ENCODE data around the gene CPEB3.

Gene CPEB3

GRCh38 chr10:92263396-92263795 lies 27.5 kb downstream of the CPEB3 start:
- H3K27ac ChIP-seq = no peak overlapping the region
- TF ChIP-seq ZFX (IDR thresholded peaks at IDR 0.05; ENCODE audit: borderline replicate concordance) = no peak
- TF ChIP-seq, protein P1, sequence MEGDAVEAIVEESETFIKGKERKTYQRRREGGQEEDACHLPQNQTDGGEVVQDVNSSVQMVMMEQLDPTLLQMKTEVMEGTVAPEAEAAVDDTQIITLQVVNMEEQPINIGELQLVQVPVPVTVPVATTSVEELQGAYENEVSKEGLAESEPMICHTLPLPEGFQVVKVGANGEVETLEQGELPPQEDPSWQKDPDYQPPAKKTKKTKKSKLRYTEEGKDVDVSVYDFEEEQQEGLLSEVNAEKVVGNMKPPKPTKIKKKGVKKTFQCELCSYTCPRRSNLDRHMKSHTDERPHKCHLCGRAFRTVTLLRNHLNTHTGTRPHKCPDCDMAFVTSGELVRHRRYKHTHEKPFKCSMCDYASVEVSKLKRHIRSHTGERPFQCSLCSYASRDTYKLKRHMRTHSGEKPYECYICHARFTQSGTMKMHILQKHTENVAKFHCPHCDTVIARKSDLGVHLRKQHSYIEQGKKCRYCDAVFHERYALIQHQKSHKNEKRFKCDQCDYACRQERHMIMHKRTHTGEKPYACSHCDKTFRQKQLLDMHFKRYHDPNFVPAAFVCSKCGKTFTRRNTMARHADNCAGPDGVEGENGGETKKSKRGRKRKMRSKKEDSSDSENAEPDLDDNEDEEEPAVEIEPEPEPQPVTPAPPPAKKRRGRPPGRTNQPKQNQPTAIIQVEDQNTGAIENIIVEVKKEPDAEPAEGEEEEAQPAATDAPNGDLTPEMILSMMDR (IDR thresholded peaks at IDR 0.05) = no peak

GRCh38 chr10:92248566-92248965 lies 42.3 kb downstream of the CPEB3 start:
- TF ChIP-seq, protein P1 (IDR thresholded peaks at IDR 0.05) = no peak
- TF ChIP-seq ZFX (IDR thresholded peaks at IDR 0.05; ENCODE audit: borderline replicate concordance) = no peak
- H3K27ac ChIP-seq = no peak overlapping the region

DNA sequence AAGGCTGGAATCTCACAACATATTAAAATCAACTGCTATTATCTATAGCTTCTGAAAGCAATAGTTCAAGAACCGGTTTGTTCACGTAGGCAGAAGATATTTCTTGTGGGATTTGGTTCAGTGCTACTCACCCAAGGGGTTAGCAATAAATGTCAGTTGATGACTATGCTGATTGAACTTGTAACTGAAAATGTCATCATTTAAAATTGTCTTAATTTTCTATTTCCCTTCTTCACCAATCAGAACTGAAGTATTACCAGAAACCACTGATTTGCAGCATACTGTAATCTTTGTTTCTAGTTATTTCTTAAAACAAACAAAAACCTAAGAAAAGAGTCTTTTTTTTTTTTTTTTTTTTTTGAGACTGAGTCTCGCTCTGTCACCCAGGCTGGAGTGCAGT lies 46.1 kb downstream of the CPEB3 start:
- no peak for TF ChIP-seq ZFX (IDR thresholded peaks at IDR 0.05; ENCODE audit: borderline replicate concordance)
- TF ChIP-seq, protein P1 (IDR thresholded peaks at IDR 0.05) = no peak
- no peak overlapping the region for H3K27ac ChIP-seq

DNA sequence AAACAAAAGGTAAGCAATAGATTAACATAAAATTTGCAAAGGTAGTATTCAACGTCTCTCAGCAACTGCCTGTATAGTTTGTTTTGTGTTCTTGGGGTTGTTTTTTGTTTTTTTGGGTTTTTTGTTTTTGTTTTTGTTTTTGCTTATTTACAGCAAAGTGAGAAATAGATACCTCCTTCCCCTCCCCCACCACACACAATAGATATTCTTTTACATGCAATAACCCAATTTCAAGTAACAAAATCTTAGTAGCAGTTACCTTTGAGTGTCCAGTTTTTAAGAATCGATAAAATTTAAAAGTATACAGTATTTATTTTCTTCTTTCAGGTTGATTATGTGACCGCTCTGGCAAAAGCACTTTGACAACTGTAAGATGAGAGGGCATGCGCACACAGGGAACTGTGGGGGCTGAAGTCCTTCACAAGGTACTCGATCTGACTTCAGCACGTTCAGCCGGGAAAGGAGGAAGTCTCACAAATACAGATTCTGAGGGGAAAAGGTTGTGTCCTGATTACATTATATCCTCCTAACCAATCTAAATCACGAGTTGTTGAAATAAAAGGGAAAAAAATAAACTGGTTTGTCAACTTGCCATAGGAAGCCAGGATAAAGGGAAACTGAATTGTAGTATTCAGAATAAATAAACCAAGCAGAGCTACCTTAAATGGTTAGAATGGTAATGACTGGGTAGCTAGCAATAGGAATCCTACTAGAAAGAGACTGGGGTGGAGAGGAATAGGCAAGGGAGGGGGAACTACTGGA lies 47.8 kb downstream of the CPEB3 start:
- H3K27ac ChIP-seq = peak overlapping the region; percentile 93
- no peak for TF ChIP-seq ZFX (IDR thresholded peaks at IDR 0.05; ENCODE audit: borderline replicate concordance)
- TF ChIP-seq, protein P1 (IDR thresholded peaks at IDR 0.05) = no peak

DNA sequence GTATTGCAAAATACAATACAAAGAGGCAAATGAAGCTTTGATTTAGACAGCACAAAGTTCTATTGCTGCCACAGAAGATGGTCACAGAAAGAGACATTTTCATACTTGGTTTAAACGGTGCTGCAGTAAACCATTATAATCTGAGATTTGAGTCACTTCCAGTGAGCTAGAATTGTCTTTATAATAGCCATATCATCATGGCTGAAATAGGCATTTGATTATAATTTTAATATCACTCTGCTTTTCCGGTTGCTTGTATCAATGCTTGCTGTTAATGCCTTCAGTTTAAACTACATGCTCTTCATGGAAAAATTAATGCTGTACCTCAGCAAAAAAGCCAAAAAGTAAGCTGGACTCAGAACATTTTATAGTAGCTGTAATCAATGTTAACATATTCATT lies 48.5 kb downstream of the CPEB3 start:
- peak overlapping the region; percentile 93 for H3K27ac ChIP-seq
- TF ChIP-seq, protein P1 (IDR thresholded peaks at IDR 0.05) = no peak
- TF ChIP-seq ZFX (IDR thresholded peaks at IDR 0.05; ENCODE audit: borderline replicate concordance) = no peak

GRCh38 chr10:92241501-92241900 lies 49.4 kb downstream of the CPEB3 start:
- H3K27ac ChIP-seq = peak overlapping the region; percentile 93
- no peak for TF ChIP-seq ZFX (IDR thresholded peaks at IDR 0.05; ENCODE audit: borderline replicate concordance)
- TF ChIP-seq, protein P1 (IDR thresholded peaks at IDR 0.05) = no peak

GRCh38 chr10:92241158-92241500 lies 49.7 kb downstream of the CPEB3 start:
- TF ChIP-seq, protein P1 (IDR thresholded peaks at IDR 0.05) = no peak
- no peak for TF ChIP-seq ZFX (IDR thresholded peaks at IDR 0.05; ENCODE audit: borderline replicate concordance)
- H3K27ac ChIP-seq = peak overlapping the region; percentile 93
